ENCODE results near the gene ARFIP1.

ARFIP1 gene

GRCh38 chr4:152784490-152785350 lies 5.0 kb downstream of the ARFIP1 start:
- Histone ChIP-seq H3K4me1 (peaks cover 14% of the 10 kb centered on the region), H3K27me3 (no peaks in the 10 kb centered on the region), H3K9me3 (no peaks in the 10 kb centered on the region), H3K4me3 (ENCODE audit: low read depth, low read length) (no peak overlapping the region), H3K36me3 (no peaks in the 10 kb centered on the region)
- DNase-seq = peak; percentile 75
- peak; percentile 64 for TF ChIP-seq CTCF (IDR thresholded peaks at IDR 0.05; ENCODE audit: low read depth, low read length)

- Histone ChIP-seq H3K36me3 (no peaks in the 10 kb centered on the region), H3K27me3 (no peaks in the 10 kb centered on the region), H3K9me3 (no peaks in the 10 kb centered on the region), H3K4me3 (ENCODE audit: low read depth, low read length) (no peak overlapping the region), H3K4me1 (peaks cover 14% of the 10 kb centered on the region)
- TF ChIP-seq CTCF (IDR thresholded peaks at IDR 0.05; ENCODE audit: low read depth, low read length) = no peak
- DNase-seq = no peak
Observed at GRCh38 chr4:152785639-152786615, 6.2 kb downstream of the ARFIP1 start.

- TF ChIP-seq CTCF (IDR thresholded peaks at IDR 0.05; ENCODE audit: low read depth, low read length) = no peak
- DNase-seq = no peak
- H3K4me3 ChIP-seq (ENCODE audit: low read depth, low read length) = no peak overlapping the region
Observed at GRCh38 chr4:152786627-152787026, 6.9 kb downstream of the ARFIP1 start.

GRCh38 chr4:152795891-152796290 lies 16.1 kb downstream of the ARFIP1 start:
- no peaks in the 10 kb centered on the region for H3K27me3 ChIP-seq
- DNase-seq = no peak
- no peak for TF ChIP-seq CTCF (IDR thresholded peaks at IDR 0.05; ENCODE audit: low read depth, low read length)

More at GRCh38 chr4:152786627-152787026, 6.9 kb downstream of the ARFIP1 start:
- Histone ChIP-seq H3K4me1 (peaks cover 14% of the 10 kb centered on the region), H3K9me3 (no peaks in the 10 kb centered on the region), H3K27me3 (no peaks in the 10 kb centered on the region), H3K36me3 (no peaks in the 10 kb centered on the region)

GRCh38 chr4:152803541-152803940 lies 23.8 kb downstream of the ARFIP1 start:
- Histone ChIP-seq H3K4me3 (ENCODE audit: low read depth, low read length) (no peak overlapping the region), H3K9me3 (no peaks in the 10 kb centered on the region), H3K4me1 (peaks cover 5% of the 10 kb centered on the region; the same call in 1 of the 2 replicates), H3K36me3 (no peaks in the 10 kb centered on the region), H3K27me3 (no peaks in the 10 kb centered on the region)
- no peak for TF ChIP-seq CTCF (IDR thresholded peaks at IDR 0.05; ENCODE audit: low read depth, low read length)
- peak; percentile 13 for DNase-seq

More at GRCh38 chr4:152795891-152796290, 16.1 kb downstream of the ARFIP1 start:
- no peaks in the 10 kb centered on the region for H3K4me1 ChIP-seq
- no peaks in the 10 kb centered on the region for H3K36me3 ChIP-seq
- no peak overlapping the region for H3K4me3 ChIP-seq (ENCODE audit: low read depth, low read length)
- H3K9me3 ChIP-seq = no peaks in the 10 kb centered on the region
